CD8-positive, alpha-beta memory T cell (primary cell): ENCODE measurements around the gene MAGI1. TPM values are rescaled to one million over a fixed set of nuclear protein-coding genes. Genes with fewer than 3 reads are reported as not detected.

Experiments used
- CTCF ChIA-PET: fragments of 350-600 bp; sonication (Branson Sonifier 250); formaldehyde crosslinking; loops from one replicate; lab custom pipeline; 2021; ENCODE audit warnings: antibody characterized with exemption; lab: Charles Lee
- POLR2A ChIA-PET: fragments of 350-600 bp; sonication (Branson Sonifier 250); formaldehyde crosslinking; loops from one replicate; lab custom pipeline; 2021; ENCODE audit warnings: antibody characterized with exemption; lab: Charles Lee
- DNase-seq, 5 donors: peaks; one replicate each; pipeline versions ENCODE4 v3.0.0 to v3.0.0-alpha.2; 2020 to 2022; ENCODE audit warnings: mixed read lengths in 1 of 5
- H3K27ac ChIP-seq: one replicate; pipeline ENCODE4 v1.7.0; 2013; ENCODE audit warnings: low read depth, mild to moderate bottlenecking, low read length, moderate library complexity
- H3K27me3 ChIP-seq: 2 replicates; pipeline ENCODE4 v1.7.0; 2013; ENCODE audit warnings: low read length, mild to moderate bottlenecking; ENCODE audit not compliant: insufficient read depth, poor library complexity, severe bottlenecking
- H3K36me3 ChIP-seq: 2 replicates; pipeline ENCODE4 v1.7.0; 2013; ENCODE audit warnings: mild to moderate bottlenecking, low read length, moderate library complexity; ENCODE audit not compliant: insufficient read depth
- H3K4me1 ChIP-seq: 2 replicates; pipeline ENCODE4 v1.7.0; 2013; ENCODE audit warnings: mild to moderate bottlenecking, low read length, moderate library complexity; ENCODE audit not compliant: insufficient read depth
- H3K4me3 ChIP-seq: 2 replicates; pipeline ENCODE4 v1.7.0; 2013; ENCODE audit warnings: mild to moderate bottlenecking, low read length
- H3K9me3 ChIP-seq: 2 replicates; pipeline ENCODE4 v1.7.0; 2013; ENCODE audit warnings: mild to moderate bottlenecking, low read length
- H3K27ac Mint-ChIP-seq, 8 donors: one replicate each; pipeline ENCODE4 v1.8.0; 2020 to 2021; ENCODE audit warnings: mixed read lengths in 8 of 8, mild to moderate bottlenecking in 6 of 8, inconsistent platforms in 3 of 8, moderate library complexity in 3 of 8
- H3K27me3 Mint-ChIP-seq, 2 donors: one replicate each; pipeline ENCODE4 v1.8.0; 2020 to 2021; ENCODE audit warnings: mixed read lengths in 2 of 2, mild to moderate bottlenecking in 1 of 2, moderate library complexity in 1 of 2
- H3K36me3 Mint-ChIP-seq, 3 donors: one replicate each; pipeline ENCODE4 v1.8.0; 2020 to 2021; ENCODE audit warnings: mixed read lengths in 3 of 3, inconsistent platforms in 1 of 3, mild to moderate bottlenecking in 1 of 3
- H3K4me1 Mint-ChIP-seq, 3 donors: one replicate each; pipeline ENCODE4 v1.8.0; 2020 to 2021; ENCODE audit warnings: mixed read lengths in 3 of 3, inconsistent platforms in 1 of 3, mild to moderate bottlenecking in 1 of 3
- H3K4me3 Mint-ChIP-seq, 7 donors: one replicate each; pipeline ENCODE4 v1.8.0; 2020 to 2021; ENCODE audit warnings: mixed read lengths in 7 of 7, mild to moderate bottlenecking in 6 of 7, moderate library complexity in 4 of 7, inconsistent platforms in 2 of 7
- H3K9me3 Mint-ChIP-seq, 5 donors: one replicate each; pipeline ENCODE4 v1.8.0; 2020 to 2022; ENCODE audit warnings: mixed read lengths in 5 of 5, mild to moderate bottlenecking in 3 of 5, moderate library complexity in 2 of 5, inconsistent platforms in 1 of 5
- polyA plus RNA-seq: library from polyadenylated mRNA; unstranded; fragments of 300-500 nt; fragmentation: Illumina TruSeq; gene quantifications from one replicate; pipeline ENCODE4 v1.2.3, GENCODE V29; 2021
- total RNA-seq, 2 experiments: library from RNA; stranded (reverse); gene quantifications; one replicate each; pipeline ENCODE4 v1.2.3, GENCODE V29; 2021

Gene MAGI1
- total and polyA plus RNA-seq, 3 experiments from 2014 or later: 0.15 to 0.42 TPM; not detected in 1

DNA sequence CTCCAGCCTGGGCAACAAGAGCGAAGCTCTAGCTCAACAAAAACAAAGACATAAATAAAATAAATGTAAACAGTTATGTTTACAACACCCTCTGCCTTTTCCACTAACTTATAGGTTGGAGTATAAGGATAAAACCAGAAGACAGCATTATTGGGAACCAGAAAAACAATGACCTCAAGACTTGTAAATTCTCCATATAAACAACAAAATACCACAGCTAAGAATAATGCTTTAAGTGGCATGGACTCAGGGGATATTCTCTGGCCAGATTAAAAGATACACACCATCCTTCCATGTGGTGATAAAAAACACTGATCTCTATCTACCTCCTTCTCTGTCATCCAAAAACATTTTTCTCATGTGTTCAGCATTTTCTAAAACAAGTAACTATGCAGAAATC, 500.6 kb downstream of the MAGI1 start:
- no peak for DNase-seq
- Histone ChIP-seq H3K36me3 (no peaks in the 10 kb centered on the region), H3K9me3 (no peaks in the 10 kb centered on the region), H3K4me1 (no peaks in the 10 kb centered on the region), H3K27ac (no peak overlapping the region), H3K4me3 (no peak overlapping the region), H3K27me3 (no peaks in the 10 kb centered on the region)
- Mint-ChIP-seq H3K36me3 (no peaks in the 10 kb centered on the region), H3K9me3 (peaks cover 0 to 8% (median 3%) of the 10 kb centered on the region in 5 donors), H3K4me1 (no peaks in the 10 kb centered on the region), H3K27me3 (no peaks in the 10 kb centered on the region), H3K27ac (no peak overlapping the region), H3K4me3 (no peak overlapping the region)
- POLR2A ChIA-PET: no interaction called here
- CTCF ChIA-PET: no interaction called here

DNA sequence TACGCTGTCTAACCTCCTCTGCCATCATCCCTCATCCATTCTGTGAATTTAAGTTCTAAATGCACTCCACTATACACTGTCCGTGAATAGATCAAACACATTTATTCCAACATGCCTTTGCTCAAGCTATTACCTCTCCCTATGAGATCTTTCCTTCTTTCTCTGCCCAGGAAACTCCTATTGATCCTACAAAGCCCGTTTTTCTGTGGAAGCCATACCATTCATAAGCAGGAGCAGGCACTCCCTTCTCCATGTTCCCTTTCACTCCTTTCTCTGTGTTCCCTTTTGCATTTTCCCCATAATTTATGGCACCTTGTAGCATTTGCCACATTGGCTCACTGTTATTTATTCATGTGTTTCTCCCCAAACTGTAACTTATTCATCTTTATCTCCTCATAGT, 501.6 kb downstream of the MAGI1 start:
- CTCF ChIA-PET: no interaction called here
- no peak for DNase-seq
- POLR2A ChIA-PET: no interaction called here
- Mint-ChIP-seq H3K36me3 (no peaks in the 10 kb centered on the region), H3K9me3 (peaks cover 0 to 8% (median 3%) of the 10 kb centered on the region in 5 donors), H3K27me3 (no peaks in the 10 kb centered on the region), H3K27ac (no peak overlapping the region), H3K4me3 (no peak overlapping the region), H3K4me1 (no peaks in the 10 kb centered on the region)
- Histone ChIP-seq H3K4me1 (no peaks in the 10 kb centered on the region), H3K27me3 (no peaks in the 10 kb centered on the region), H3K27ac (no peak overlapping the region), H3K4me3 (no peak overlapping the region), H3K9me3 (no peaks in the 10 kb centered on the region), H3K36me3 (no peaks in the 10 kb centered on the region)

DNA sequence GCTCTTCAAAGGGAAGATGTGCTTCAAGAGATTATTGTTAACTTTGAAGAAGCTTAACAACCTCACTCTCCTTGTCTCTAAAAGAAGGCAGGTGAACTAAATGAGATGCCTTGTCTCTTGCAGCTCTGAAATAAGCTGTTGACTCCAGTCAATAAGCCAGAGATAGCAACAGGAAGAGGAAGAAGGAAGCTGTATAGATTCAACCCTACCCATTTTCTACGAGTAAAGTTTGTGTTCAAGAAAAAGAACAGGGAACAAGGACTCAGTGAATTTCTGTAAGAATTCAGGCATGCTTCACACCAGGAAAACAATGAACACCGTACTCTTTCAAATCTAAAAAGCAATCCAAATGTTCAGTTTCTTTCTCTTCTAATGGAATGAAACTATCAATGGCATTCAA, 503.5 kb downstream of the MAGI1 start:
- CTCF ChIA-PET: no interaction called here
- H3K36me3 ChIP-seq: no peaks in the 10 kb centered on the region
- no peaks in the 10 kb centered on the region for H3K9me3 ChIP-seq
- no peaks in the 10 kb centered on the region for H3K4me1 ChIP-seq
- Mint-ChIP-seq H3K27ac (no peak overlapping the region), H3K4me3 (no peak overlapping the region), H3K4me1 (no peaks in the 10 kb centered on the region), H3K27me3 (no peaks in the 10 kb centered on the region), H3K36me3 (no peaks in the 10 kb centered on the region), H3K9me3 (no peaks in the 10 kb centered on the region)
- no peak overlapping the region for H3K27ac ChIP-seq
- POLR2A ChIA-PET: no interaction called here
- no peak for DNase-seq
- H3K27me3 ChIP-seq: no peaks in the 10 kb centered on the region
- no peak overlapping the region for H3K4me3 ChIP-seq

GRCh38 chr3:65534805-65535204, 503.9 kb downstream of the MAGI1 start:
- Mint-ChIP-seq H3K4me1 (no peaks in the 10 kb centered on the region), H3K9me3 (no peaks in the 10 kb centered on the region), H3K27ac (no peak overlapping the region), H3K4me3 (no peak overlapping the region), H3K27me3 (no peaks in the 10 kb centered on the region), H3K36me3 (no peaks in the 10 kb centered on the region)
- ChIA-PET CTCF (no interaction called here), POLR2A (no interaction called here)
- Histone ChIP-seq H3K4me3 (no peak overlapping the region), H3K27ac (no peak overlapping the region), H3K4me1 (no peaks in the 10 kb centered on the region), H3K36me3 (no peaks in the 10 kb centered on the region), H3K27me3 (no peaks in the 10 kb centered on the region), H3K9me3 (no peaks in the 10 kb centered on the region)
- DNase-seq: no peak

GRCh38 chr3:65532749-65533148, 506.0 kb downstream of the MAGI1 start:
- DNase-seq: no peak
- Mint-ChIP-seq H3K27me3 (no peaks in the 10 kb centered on the region), H3K9me3 (peaks cover 0 to 2% (median 0%) of the 10 kb centered on the region in 5 donors), H3K36me3 (no peaks in the 10 kb centered on the region), H3K27ac (no peak overlapping the region), H3K4me1 (no peaks in the 10 kb centered on the region), H3K4me3 (no peak overlapping the region)
- no peak overlapping the region for H3K27ac ChIP-seq
- no peaks in the 10 kb centered on the region for H3K9me3 ChIP-seq
- no peaks in the 10 kb centered on the region for H3K4me1 ChIP-seq
- ChIA-PET POLR2A (no interaction called here), CTCF (no interaction called here)
- no peak overlapping the region for H3K4me3 ChIP-seq
- H3K27me3 ChIP-seq: no peaks in the 10 kb centered on the region
- no peaks in the 10 kb centered on the region for H3K36me3 ChIP-seq

- no peaks in the 10 kb centered on the region for H3K36me3 ChIP-seq
- Mint-ChIP-seq H3K4me3 (no peak overlapping the region), H3K4me1 (no peaks in the 10 kb centered on the region), H3K27me3 (no peaks in the 10 kb centered on the region), H3K9me3 (peaks cover 0 to 2% (median 0%) of the 10 kb centered on the region in 5 donors), H3K36me3 (no peaks in the 10 kb centered on the region), H3K27ac (no peak overlapping the region)
- no peak overlapping the region for H3K27ac ChIP-seq
- ChIA-PET CTCF (no interaction called here), POLR2A (no interaction called here)
- H3K4me3 ChIP-seq: no peak overlapping the region
- no peaks in the 10 kb centered on the region for H3K27me3 ChIP-seq
- H3K4me1 ChIP-seq: no peaks in the 10 kb centered on the region
- DNase-seq: no peak
- H3K9me3 ChIP-seq: no peaks in the 10 kb centered on the region
Observed at GRCh38 chr3:65532215-65532614, 506.5 kb downstream of the MAGI1 start.

DNA sequence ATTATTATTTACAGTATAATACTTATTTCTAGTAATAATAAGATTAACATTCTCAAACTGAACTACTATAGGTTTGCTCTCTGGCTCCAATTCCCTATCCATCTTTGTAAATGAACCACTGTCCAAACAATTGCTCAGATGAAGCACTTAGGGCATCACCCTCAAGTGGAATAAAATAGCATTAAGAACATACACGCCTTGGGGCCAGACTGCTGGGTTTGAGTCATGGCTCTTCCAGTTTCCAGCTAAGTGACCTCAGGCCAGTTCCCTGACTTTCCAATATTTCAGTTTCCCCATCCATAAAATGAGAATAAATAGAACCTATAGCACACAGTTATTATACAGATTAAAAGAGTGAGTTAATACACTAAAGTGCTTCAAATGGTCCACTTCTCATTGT, 507.2 kb downstream of the MAGI1 start:
- ChIA-PET CTCF (no interaction called here), POLR2A (no interaction called here)
- H3K27me3 ChIP-seq: no peaks in the 10 kb centered on the region
- H3K4me3 ChIP-seq: no peak overlapping the region
- peaks cover 0 to 2% (median 0%) of the 10 kb centered on the region in 5 donors for H3K9me3 Mint-ChIP-seq
- DNase-seq: no peak
- no peaks in the 10 kb centered on the region for H3K4me1 Mint-ChIP-seq
- no peak overlapping the region for H3K4me3 Mint-ChIP-seq
- H3K4me1 ChIP-seq: no peaks in the 10 kb centered on the region
- H3K36me3 ChIP-seq: no peaks in the 10 kb centered on the region
- H3K36me3 Mint-ChIP-seq: no peaks in the 10 kb centered on the region
- H3K9me3 ChIP-seq: no peaks in the 10 kb centered on the region
- H3K27ac ChIP-seq: no peak overlapping the region
- no peak overlapping the region for H3K27ac Mint-ChIP-seq
- no peaks in the 10 kb centered on the region for H3K27me3 Mint-ChIP-seq

DNA sequence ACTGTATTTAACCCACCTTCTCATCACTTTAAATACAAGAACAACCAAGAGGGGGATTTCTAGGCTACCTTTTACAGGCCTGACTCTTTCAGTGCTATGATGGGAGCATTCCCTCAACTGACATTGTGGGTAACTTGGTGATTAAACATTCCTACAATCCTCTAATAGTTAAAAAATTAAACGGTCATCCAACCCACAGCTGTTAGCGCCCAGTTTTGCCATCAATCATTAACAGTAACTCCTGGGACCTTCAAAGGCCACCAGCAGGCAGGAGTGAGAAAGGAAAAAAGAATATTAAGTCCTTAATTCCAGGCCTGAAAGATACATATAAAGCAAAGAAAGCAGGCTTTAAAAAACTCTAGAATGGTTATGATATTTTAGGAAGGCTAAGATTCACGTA, 512.1 kb downstream of the MAGI1 start:
- DNase-seq: no peak
- CTCF ChIA-PET: no interaction called here
- Histone ChIP-seq H3K36me3 (no peaks in the 10 kb centered on the region), H3K27ac (no peak overlapping the region), H3K4me3 (no peak overlapping the region), H3K27me3 (no peaks in the 10 kb centered on the region), H3K9me3 (no peaks in the 10 kb centered on the region), H3K4me1 (no peaks in the 10 kb centered on the region)
- POLR2A ChIA-PET: no interaction called here
- Mint-ChIP-seq H3K27ac (no peak overlapping the region), H3K4me1 (no peaks in the 10 kb centered on the region), H3K4me3 (no peak overlapping the region), H3K9me3 (peaks cover 0 to 4% (median 0%) of the 10 kb centered on the region in 5 donors), H3K36me3 (no peaks in the 10 kb centered on the region), H3K27me3 (no peaks in the 10 kb centered on the region)

DNA sequence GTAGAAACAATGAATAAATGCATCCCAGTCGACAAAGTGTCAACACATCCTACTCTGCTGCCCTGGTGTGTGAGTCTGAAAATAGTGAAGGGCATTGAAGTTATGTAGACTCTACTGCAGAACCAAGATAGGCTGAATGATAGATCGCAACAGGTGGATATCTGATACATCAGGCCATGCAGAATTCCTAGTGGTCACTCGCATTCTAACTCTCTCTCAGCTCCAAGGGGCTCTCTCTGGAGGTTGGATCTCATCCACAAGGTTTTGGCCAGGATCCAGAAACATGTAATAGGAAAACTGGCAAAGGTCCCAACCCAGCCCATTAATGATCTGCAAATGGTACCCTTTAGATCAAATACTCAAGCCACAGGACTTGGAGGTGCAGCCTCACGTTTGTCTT, 514.1 kb downstream of the MAGI1 start:
- H3K4me3 Mint-ChIP-seq: no peak overlapping the region
- POLR2A ChIA-PET: no interaction called here
- Histone ChIP-seq H3K36me3 (no peaks in the 10 kb centered on the region), H3K4me3 (no peak overlapping the region), H3K9me3 (no peaks in the 10 kb centered on the region), H3K4me1 (no peaks in the 10 kb centered on the region), H3K27ac (no peak overlapping the region), H3K27me3 (no peaks in the 10 kb centered on the region)
- CTCF ChIA-PET: no interaction called here
- H3K27me3 Mint-ChIP-seq: no peaks in the 10 kb centered on the region
- DNase-seq: no peak
- peaks cover 0 to 6% (median 2%) of the 10 kb centered on the region in 5 donors for H3K9me3 Mint-ChIP-seq
- H3K4me1 Mint-ChIP-seq: no peaks in the 10 kb centered on the region
- no peaks in the 10 kb centered on the region for H3K36me3 Mint-ChIP-seq
- no peak overlapping the region for H3K27ac Mint-ChIP-seq
